GM21717 (cell line): ENCODE measurements around the gene SLC45A1.

Source experiments
- ATAC-seq: cut with Tn5 transposase; IDR thresholded peaks from one replicate; pipeline ENCODE4 v1.9.1; 2021; ENCODE audit warnings: mild to moderate bottlenecking, moderate library complexity; ENCODE audit not compliant: unreplicated experiment

SLC45A1 gene

DNA sequence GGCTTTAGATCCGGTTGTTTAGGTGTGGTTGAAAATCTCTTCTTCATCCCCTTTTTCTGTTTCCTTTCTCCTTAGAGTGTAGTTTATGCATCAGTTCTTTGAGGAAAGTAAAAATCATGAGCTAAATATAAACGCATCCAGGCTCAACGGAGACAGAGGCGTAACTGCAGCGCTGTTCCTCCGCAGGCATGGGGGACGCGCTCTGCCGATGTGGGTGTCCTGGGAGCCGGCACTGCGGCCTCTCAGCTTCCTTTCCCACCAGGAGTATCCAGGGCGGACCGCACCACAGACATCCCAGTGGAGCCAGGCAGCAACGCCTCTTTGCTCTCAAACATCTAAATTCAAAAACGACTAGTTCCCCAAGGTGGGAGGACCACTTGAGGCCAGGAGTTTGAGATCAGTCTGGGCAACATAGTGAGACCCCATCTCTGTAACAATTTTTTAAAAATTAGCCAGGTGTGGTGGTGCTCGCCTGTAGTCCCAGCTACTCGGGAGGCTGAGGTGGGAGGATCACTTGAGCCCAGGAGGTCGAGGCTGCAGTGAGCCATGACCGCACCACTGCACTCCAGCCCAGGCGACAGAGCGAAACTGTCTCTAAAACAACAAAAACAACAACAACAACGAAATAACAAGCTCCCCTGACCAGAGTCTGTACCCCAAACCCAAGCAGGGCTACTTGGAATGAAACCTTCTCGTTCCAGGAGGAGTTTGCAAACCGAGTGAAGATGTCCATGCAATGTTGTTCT, 16.4 kb downstream of the SLC45A1 start:
- no peak for ATAC-seq

GRCh38 chr1:8335246-8335645, 17.3 kb downstream of the SLC45A1 start:
- ATAC-seq = no peak

DNA sequence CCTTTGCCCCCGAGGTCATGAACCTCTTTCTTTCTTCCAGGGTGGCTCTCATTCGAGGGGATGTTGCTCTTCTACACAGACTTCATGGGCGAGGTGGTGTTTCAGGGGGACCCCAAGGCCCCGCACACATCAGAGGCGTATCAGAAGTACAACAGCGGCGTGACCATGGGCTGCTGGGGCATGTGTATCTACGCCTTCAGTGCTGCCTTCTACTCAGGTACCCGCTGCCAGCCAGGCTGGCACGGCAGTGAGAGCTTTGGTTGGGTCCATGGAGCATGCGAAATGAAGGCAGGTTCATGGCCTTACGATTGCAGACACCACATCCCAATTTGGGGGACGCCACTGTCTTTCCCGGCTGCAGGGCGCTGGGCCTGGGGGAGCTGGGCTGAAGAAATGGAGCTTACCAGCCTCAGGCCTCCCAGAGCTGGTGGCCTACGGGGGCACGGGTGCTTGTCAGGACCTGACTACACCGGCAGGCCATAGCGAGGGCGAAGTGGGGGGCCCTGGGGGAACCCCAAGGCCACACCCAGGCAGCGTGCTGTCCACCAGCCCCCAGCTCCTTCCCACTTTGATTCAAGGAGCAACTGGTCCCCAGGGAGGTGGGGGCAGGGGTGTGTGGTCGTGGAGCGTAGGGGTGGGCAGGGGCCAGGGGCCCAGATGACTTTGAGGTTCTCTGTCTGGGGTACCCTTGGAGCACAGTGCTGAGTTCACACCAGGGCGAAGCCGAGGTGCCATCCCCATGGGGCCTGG, 20.0 kb downstream of the SLC45A1 start:
- ATAC-seq = no peak

DNA sequence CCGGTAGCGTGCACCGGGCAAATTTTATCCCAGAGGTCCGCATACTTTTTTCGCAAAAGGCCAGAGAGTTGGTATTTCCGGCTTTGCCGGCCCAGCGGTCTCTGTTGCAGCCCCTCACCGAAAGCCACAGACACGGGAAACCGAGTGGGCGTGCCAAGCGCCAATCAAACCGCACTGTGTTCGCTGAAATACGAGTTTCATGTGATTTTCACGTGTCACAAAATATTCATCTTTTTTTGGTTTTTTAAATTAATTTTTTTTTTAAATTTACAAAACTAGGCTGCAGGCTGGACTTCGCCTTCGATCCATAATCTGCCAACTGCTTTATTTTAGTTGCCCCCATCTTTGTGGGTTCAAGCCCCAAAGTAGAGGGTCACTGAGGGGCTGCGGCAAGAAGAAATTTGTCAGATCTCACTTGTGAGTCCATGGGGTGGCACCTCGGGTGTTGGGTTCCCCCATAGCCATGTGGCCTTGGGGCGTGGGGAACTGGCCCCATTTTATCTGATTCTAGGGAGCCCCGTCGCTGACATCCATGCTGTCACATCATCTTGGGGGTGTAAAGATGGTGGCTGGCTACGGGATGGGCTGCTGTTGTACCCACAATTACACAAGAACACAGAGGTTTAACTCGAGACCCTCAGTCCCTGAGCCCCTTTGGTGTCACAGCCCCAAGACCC, 20.8 kb downstream of the SLC45A1 start:
- no peak for ATAC-seq

GRCh38 chr1:8339203-8339600, 21.3 kb downstream of the SLC45A1 start:
- no peak for ATAC-seq

DNA sequence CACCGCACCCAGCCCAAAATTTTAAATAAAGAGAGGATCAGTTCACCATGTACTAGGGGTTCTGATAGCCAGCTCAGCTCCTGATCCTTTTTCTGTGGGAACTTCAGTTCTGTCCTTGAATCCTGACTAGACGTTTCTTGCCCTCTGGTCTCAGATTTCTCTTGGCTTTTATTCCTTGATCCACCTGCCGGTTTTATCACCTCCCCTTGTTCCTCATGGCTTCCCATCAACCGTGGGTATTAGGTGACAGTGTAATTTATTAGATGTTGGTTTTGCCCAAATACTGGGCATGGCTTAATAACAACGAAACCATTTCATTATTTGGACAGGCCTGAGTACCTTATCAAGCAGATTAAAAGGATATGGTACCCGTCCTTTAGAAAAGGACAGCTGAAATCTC, 22.5 kb downstream of the SLC45A1 start:
- no peak for ATAC-seq

GRCh38 chr1:8342325-8342724, 24.4 kb downstream of the SLC45A1 start:
- no peak for ATAC-seq

- ATAC-seq = no peak
These were observed 25.1 kb downstream of the SLC45A1 start for GRCh38 chr1:8343044-8343443.

- ATAC-seq = no peak
These were observed 25.6 kb downstream of the SLC45A1 start for GRCh38 chr1:8343464-8344001.

GRCh38 chr1:8344893-8345507, 27.1 kb downstream of the SLC45A1 start:
- ATAC-seq = no peak

- ATAC-seq = no peak
These were observed 27.9 kb downstream of the SLC45A1 start for GRCh38 chr1:8345621-8346415.

DNA sequence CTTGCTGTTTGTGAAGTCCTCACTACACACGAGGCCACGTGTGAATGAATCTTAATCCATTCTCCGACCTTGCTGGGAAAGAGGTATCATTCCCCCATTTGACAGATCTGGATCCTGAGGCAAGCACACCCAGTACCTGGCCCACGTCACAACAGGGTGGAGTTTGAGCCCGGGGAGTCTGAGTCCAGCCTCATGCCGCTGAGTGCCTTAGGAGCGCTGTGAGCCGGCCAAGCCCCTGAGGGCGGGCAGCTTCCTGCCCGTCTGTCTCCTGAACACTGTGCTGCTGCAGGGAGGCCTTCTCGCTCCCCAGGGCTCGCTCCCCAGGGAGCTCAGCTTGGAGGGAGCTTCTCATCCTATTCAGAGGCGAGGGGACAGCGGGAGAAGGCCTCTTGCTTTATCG, 29.7 kb downstream of the SLC45A1 start:
- no peak for ATAC-seq

DNA sequence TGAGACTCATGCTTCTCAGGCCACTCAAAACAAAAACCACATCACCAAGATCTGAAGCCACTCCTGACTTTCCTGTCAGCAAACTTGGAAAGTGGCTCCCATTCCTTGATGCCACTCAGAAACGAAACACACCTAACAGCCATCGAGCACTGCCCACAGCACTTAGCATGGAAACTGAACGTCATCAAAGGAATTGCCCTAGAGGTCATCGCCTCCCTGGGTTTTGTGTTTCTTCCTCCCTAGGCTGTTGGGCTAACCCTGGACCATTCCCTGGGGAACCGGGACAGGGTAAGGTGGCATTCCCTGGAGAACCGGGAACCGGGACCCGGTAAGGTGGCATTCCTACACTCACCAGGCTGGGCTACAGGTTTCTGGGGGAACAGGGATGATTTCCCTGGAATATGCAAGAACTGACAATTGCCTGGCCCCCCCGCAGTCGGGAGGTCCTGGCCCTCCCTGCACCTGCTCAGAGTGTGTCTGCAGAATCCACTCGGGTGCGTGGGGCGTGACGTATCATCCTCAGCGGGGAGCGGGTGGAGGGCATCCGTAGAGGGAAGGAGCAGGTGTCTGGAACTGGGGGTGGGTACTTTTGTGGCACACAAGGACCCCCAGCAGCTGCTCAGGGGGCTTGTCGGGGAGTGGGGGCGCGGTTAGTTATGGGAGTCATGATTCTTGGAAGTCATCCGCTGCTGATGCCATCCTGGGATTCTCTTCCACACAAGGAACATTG, 30.3 kb downstream of the SLC45A1 start:
- ATAC-seq = no peak

DNA sequence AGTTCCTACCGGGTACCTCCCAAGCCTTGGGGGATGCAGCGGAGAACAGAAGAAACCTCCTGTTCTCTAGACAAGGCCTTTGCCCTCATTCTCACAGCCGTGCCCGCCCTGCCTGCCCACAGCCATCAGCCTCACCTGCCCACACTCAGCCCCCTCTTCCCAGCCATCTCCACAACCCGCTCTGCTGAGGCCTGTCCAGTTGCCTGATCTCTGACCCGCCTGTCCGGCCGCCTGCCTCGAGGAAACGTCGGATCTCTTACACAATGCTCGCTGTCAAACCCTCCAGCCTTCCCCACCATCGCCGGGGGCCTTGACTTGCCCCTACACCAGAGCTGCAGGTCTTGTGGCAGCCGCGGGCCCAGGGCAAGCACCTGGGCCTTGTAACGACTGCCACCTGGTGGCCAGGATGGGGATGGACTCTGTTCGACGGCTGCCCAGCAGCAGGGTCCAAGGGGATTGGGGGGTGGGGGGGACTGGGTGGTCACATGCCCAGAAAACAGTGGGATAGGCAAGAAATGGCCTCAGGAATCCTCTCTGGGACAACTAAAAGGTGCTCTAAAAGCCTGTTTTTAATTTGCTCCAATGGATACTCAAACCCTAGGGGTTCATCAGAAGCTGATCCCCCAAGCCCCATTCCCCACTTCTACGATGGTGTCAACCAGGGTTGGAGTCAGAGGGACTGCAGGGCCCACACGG, 31.0 kb downstream of the SLC45A1 start:
- no peak for ATAC-seq

DNA sequence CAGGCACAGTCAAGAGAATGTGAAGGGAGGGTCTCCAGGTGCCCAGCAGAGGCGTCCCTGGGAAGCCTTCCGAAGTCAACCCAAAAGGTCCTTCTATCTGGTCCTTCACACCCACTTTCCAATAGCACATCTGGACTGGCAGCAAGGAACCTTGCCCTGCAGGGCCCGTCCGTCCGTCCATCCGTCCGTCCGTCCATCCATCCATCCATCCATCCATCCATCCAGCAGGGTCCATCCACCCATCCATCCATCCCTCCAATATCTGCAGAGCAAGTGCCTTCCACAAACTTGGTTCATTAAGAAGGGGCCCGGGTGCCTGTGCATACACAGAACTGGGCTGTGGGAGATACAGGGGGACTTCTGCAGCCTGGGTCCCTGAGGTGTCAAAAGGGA, 31.6 kb downstream of the SLC45A1 start:
- ATAC-seq = no peak

- no peak for ATAC-seq
These were observed 32.0 kb downstream of the SLC45A1 start for GRCh38 chr1:8349961-8350360.

GRCh38 chr1:8350914-8351684, 33.2 kb downstream of the SLC45A1 start:
- no peak for ATAC-seq

DNA sequence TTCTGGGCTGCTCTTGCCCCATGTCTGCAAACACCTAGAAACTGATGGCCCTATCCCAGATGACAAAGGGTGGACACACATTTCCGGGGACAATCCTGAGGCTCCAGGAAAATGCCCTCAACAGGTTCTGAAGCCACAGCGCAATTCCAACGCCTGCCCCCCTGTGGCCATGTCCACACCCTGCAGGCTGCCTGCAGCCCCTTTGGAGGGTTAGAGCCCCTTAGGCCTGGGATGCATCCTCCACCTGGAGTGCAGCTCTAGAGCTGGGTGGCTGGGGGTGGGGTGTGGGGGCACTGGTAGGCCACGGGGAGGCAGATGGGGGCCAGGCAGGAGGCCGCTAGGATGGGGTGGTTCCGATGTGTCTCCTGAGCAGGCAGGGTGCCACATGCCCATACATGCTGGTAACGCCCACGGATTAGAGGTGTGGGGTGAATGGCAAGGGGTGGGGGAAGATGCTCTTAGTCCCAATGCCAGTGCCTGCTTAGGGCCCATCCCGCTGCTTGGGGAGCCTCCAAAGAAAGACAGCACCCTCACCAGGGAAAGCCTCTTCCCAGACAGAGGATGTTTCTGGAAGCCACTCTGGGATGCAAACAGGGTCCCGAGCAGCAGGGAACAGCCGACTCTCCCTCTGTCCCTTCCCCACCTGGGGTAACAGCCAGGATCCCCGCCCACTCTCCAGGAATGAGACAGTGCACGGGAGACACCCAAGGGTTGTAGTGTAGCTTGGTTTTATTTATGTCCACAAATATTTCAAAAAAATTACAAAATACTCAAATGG, 34.0 kb downstream of the SLC45A1 start:
- no peak for ATAC-seq
